ENCODE measurements around the gene TP53I3. TPM values are rescaled to one million over a fixed set of nuclear protein-coding genes. Genes with fewer than 3 reads are reported as not detected.

Gene TP53I3
- total RNA-seq (2022; extraction: Qiagen RNA extraction; ENCODE audit: low read depth): 164 to 190 TPM (median 177 TPM) in 5 replicates

DNA sequence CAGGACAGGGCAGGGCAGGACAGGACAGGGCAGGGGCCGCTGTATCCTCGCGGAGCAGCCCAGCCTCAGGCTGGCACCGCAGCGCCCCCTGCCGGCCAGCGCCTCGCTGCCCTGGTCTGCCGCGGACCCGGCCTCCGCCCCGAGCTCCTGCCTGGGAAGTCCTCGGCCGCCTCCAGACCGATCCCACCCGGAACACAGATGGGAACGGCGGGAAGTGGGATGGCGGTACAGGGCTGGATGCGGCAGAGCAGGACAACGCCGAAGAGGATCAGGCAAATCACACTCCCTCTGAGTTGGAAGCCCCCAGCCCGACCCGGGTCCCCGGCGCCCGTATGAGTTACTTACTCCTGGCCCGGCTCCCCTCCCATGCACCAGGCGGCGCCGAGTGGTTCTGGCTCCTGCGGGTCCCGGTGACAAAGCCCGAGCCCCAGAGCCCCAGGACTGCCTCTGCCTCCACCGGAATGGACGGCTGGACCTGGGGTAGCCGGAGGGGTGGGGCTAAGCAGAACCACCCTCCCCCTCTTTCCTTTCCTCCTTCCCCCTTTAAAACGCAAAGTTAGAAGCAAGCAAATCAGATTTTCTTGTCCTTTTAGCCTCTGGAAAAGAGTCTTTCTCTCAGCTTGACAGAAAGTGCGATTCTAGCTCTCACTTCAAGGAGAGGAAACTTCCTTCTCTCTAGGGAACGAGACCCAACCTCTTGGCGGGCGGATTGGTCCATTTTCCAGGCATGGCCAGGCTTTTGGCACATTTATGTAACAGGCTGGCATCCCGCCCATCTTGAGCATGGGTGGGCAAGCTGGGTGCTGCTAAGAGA is at the start of gene TP53I3:
TSS of gene TP53I3 (minus strand) at position 449 of the 814 bp plus-strand sequence. CDS start 508 bp downstream, outside the sequence.

GRCh38 chr2:24123195-24123921 is 38.7 kb upstream of the TP53I3 start, which contains the start of the genes FAM228B and PFN4:
FAM228B (plus strand) TSS chr2:24123469; CDS start chr2:24124362, 893 bp downstream.
PFN4 (minus strand) TSS chr2:24123334; CDS start chr2:24122535, 799 bp downstream.

GRCh38 chr2:24075915-24076848 is 8.5 kb downstream of the TP53I3 start, which contains the start of gene SF3B6:
SF3B6 (minus strand) TSS chr2:24076326; CDS start chr2:24076229, 97 bp downstream.

GRCh38 chr2:24049485-24050021 is 35.1 kb downstream of the TP53I3 start, which contains the start of gene FKBP1B:
FKBP1B (plus strand) TSS chr2:24049741; CDS start chr2:24049850, 109 bp downstream.

GRCh38 chr2:24046930-24047702 is 37.5 kb downstream of the TP53I3 start, which contains the start of gene WDCP:
WDCP (minus strand) TSS chr2:24047391; CDS start chr2:24039494, 7,897 bp downstream.

Other genes starting within 250 kb of the TP53I3 start
- 5.9 to 8.5 TPM (median 6.4 TPM) in 5 replicates for gene ATAD2B, start 157.7 kb downstream of the TP53I3 start, total RNA-seq (2022; extraction: Qiagen RNA extraction; ENCODE audit: low read depth)
- gene UBXN2A, start 144.4 kb downstream of the TP53I3 start, total RNA-seq (2022; extraction: Qiagen RNA extraction; ENCODE audit: low read depth): 19.3 to 23.4 TPM (median 20.5 TPM) in 5 replicates
- 0.14 to 0.84 TPM (median 0.37 TPM) in 5 replicates for gene MFSD2B, start 74.7 kb downstream of the TP53I3 start, total RNA-seq (2022; extraction: Qiagen RNA extraction; ENCODE audit: low read depth)
- gene WDCP, start 37.4 kb downstream of the TP53I3 start, total RNA-seq (2022; extraction: Qiagen RNA extraction; ENCODE audit: low read depth): 12.0 to 15.3 TPM (median 13.0 TPM) in 5 replicates
- gene FKBP1B, start 35.1 kb downstream of the TP53I3 start, total RNA-seq (2022; extraction: Qiagen RNA extraction; ENCODE audit: low read depth): 8.6 to 10.1 TPM (median 8.9 TPM) in 5 replicates
- gene SF3B6, start 8.5 kb downstream of the TP53I3 start, total RNA-seq (2022; extraction: Qiagen RNA extraction; ENCODE audit: low read depth): 161 to 221 TPM (median 177 TPM) in 5 replicates
- gene PFN4, start 38.5 kb upstream of the TP53I3 start, total RNA-seq (2022; extraction: Qiagen RNA extraction; ENCODE audit: low read depth): 1.0 to 1.7 TPM (median 1.2 TPM) in 5 replicates
- 1.3 to 4.6 TPM (median 2.0 TPM) in 5 replicates for gene FAM228B, start 38.6 kb upstream of the TP53I3 start, total RNA-seq (2022; extraction: Qiagen RNA extraction; ENCODE audit: low read depth)
- gene FAM228A, start 90.2 kb upstream of the TP53I3 start, total RNA-seq (2022; extraction: Qiagen RNA extraction; ENCODE audit: low read depth): not detected in 5 replicates